Upper lobe of left lung (tissue), 4 donors: Measurements from ENCODE around the gene IGFBP5.

ENCODE experiments used
- CTCF ChIP-seq, 6 experiments: fragments of 450-650 bp in 4 of 6; fragments of 200-600 bp in 2 of 6; sonication (generic) in 2 of 6; IDR thresholded peaks; one replicate each; pipeline ENCODE4 v1.5.1; 2016 to 2019; ENCODE audit warnings: antibody characterized with exemption in 6 of 6
- POLR2A ChIP-seq, 4 donors: fragments of 450-650 bp; IDR thresholded peaks; one replicate each; pipeline ENCODE4 v1.5.1; 2016 to 2017; ENCODE audit warnings: antibody characterized with exemption in 4 of 4, mild to moderate bottlenecking in 2 of 4

DNA sequence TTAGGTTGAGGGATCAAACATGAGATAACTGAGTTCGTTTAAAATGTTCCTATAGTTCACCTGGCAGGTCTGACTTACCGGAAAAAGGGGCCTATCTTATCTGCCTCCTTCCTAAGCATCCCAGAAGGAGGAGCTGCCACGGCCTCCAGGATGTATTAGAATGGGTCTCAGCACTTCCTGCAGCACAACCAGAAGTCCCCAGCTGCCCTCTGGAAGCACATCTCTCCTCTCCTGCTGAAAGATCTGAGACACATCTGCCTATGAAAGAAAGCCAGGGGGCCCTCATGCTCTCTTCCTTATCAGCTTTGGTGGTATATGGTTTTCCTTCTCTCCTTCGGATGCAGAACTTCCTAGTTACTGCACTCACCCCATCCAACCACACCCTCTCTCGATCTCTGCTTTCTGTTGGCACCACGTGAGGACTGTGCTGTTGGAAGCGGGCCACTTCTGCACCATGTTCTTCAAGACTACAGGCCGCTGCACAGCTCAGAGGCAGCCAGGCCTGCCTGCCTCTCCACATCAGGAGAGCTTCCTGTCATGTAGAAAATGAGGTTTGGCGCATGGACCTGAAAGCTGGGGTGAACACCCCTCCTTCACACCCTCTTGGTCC is 6.5 kb downstream of the IGFBP5 start:
- TF ChIP-seq CTCF (IDR thresholded peaks at IDR 0.05) (no peak), POLR2A (IDR thresholded peaks at IDR 0.05) (no peak)
